ENCODE data around the gene GRM5.

DNA sequence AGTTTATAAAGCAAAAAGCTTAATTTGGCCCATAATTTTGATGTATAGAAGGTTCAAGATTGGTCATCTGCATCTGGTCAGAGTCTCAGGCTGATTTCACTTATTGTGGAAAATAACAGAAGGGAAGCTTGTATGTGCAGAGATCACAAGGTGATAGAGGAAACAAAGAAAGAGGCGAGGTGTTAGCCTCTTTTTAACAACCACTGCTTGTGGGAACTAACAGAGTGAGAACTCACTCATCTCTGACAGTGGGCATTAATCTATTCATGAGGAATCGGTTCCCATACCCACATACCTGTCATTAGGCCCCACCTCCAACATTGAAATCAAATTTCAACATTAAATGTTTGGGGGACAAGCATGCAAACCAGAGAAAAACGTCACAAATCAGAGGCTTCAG, 250.3 kb downstream of the GRM5 start:
- TF ChIP-seq, protein P1, sequence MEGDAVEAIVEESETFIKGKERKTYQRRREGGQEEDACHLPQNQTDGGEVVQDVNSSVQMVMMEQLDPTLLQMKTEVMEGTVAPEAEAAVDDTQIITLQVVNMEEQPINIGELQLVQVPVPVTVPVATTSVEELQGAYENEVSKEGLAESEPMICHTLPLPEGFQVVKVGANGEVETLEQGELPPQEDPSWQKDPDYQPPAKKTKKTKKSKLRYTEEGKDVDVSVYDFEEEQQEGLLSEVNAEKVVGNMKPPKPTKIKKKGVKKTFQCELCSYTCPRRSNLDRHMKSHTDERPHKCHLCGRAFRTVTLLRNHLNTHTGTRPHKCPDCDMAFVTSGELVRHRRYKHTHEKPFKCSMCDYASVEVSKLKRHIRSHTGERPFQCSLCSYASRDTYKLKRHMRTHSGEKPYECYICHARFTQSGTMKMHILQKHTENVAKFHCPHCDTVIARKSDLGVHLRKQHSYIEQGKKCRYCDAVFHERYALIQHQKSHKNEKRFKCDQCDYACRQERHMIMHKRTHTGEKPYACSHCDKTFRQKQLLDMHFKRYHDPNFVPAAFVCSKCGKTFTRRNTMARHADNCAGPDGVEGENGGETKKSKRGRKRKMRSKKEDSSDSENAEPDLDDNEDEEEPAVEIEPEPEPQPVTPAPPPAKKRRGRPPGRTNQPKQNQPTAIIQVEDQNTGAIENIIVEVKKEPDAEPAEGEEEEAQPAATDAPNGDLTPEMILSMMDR (conservative IDR thresholded peaks at IDR 0.05) = no peak
- TF ChIP-seq EZH2 (IDR thresholded peaks at IDR 0.05; ENCODE audit: low read depth) = no peak

All from PC-9 (cell line).